Endothelial cell of umbilical vein (primary cell): ENCODE data around the gene SSTR3.

Experiments used
- EZH2 ChIP-seq: IDR thresholded peaks from 2 replicates; pipeline ENCODE4 v1.6.1; 2012; ENCODE audit warnings: borderline replicate concordance, low read depth, mild to moderate bottlenecking, moderate library complexity, low read length, inconsistent platforms; ENCODE audit not compliant: severe bottlenecking
- FOS ChIP-seq: IDR thresholded peaks from 2 replicates; pipeline ENCODE4 v1.6.1; 2011; ENCODE audit warnings: mild to moderate bottlenecking, low read length, moderate library complexity, borderline replicate concordance; ENCODE audit not compliant: insufficient read depth
- GATA2 ChIP-seq: IDR thresholded peaks from 2 replicates; pipeline ENCODE4 v1.7.0; 2011; ENCODE audit warnings: low read depth, mild to moderate bottlenecking, moderate library complexity, mixed read lengths, low read length; ENCODE audit not compliant: insufficient read length, insufficient read depth
- JUN ChIP-seq: IDR thresholded peaks from 2 replicates; pipeline ENCODE4 v1.6.1; 2011; ENCODE audit warnings: borderline replicate concordance, low read depth; ENCODE audit not compliant: insufficient read length, insufficient read depth
- MYC ChIP-seq: IDR thresholded peaks from one replicate; pipeline ENCODE4 v1.6.1; 2011; ENCODE audit warnings: mild to moderate bottlenecking, low read depth, low read length
- POLR2A ChIP-seq: IDR thresholded peaks from 2 replicates; pipeline ENCODE4 v1.6.1; 2012; ENCODE audit warnings: low read depth, mild to moderate bottlenecking, control low read depth, low read length
- POLR2AphosphoS5 ChIP-seq: IDR thresholded peaks from 2 replicates; pipeline ENCODE4 v1.6.1; 2012; ENCODE audit warnings: low read depth, mild to moderate bottlenecking, control low read depth, low read length, moderate library complexity; ENCODE audit not compliant: insufficient read depth
- TF ChIP-seq, protein P1 (sequence below), 2 donors: IDR thresholded peaks; 1 replicate in 1 of 2; 2 replicates in 1 of 2; pipeline ENCODE4 v1.5.1; 2011; ENCODE audit warnings: low read length in 2 of 2, mild to moderate bottlenecking in 2 of 2, moderate library complexity in 2 of 2, control low read depth in 1 of 2, inconsistent platforms in 1 of 2, low read depth in 1 of 2; ENCODE audit not compliant: insufficient read depth in 1 of 2; ENCODE audit errors: extremely low read depth in 1 of 2
- TF ChIP-seq, protein P2 (sequence below): IDR thresholded peaks from 2 replicates; pipeline ENCODE4 v1.6.1; 2011; ENCODE audit not compliant: insufficient read depth, insufficient read length

DNA sequence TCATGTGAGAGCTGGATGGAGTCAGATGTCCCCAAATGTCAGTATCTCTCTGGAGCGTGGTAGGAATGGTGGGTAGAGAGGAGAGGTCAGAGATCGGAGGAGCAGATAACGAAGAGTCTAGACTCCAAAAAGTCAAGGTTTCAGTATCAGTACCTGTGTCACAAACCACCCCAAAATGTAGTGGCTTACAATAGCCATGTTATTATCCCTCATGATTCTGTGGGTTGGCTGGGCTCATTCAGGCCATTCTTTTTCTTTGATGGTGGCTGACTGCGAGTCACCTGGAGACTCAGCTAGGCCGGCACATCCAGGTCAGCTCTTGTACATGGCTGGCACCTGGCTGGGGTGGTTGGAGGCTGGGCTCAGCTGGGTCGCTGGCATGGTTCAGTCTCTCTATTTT lies 7.3 kb upstream of the SSTR3 start:
- TF ChIP-seq, protein P1, sequence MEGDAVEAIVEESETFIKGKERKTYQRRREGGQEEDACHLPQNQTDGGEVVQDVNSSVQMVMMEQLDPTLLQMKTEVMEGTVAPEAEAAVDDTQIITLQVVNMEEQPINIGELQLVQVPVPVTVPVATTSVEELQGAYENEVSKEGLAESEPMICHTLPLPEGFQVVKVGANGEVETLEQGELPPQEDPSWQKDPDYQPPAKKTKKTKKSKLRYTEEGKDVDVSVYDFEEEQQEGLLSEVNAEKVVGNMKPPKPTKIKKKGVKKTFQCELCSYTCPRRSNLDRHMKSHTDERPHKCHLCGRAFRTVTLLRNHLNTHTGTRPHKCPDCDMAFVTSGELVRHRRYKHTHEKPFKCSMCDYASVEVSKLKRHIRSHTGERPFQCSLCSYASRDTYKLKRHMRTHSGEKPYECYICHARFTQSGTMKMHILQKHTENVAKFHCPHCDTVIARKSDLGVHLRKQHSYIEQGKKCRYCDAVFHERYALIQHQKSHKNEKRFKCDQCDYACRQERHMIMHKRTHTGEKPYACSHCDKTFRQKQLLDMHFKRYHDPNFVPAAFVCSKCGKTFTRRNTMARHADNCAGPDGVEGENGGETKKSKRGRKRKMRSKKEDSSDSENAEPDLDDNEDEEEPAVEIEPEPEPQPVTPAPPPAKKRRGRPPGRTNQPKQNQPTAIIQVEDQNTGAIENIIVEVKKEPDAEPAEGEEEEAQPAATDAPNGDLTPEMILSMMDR (IDR thresholded peaks at IDR 0.05; ENCODE audit: extremely low read depth in 1 of 2, insufficient read depth in 1 of 2, low read depth in 1 of 2, low read length in 2 of 2), result no peak
- TF ChIP-seq, protein P2, sequence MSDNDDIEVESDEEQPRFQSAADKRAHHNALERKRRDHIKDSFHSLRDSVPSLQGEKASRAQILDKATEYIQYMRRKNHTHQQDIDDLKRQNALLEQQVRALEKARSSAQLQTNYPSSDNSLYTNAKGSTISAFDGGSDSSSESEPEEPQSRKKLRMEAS, result no peak
- TF ChIP-seq POLR2A (no peak), EZH2 (no peak), GATA2 (no peak), MYC (no peak), POLR2AphosphoS5 (no peak), JUN (no peak), FOS (no peak)
